ENCODE results near the gene RBM20.
"Not testable (repeated sequence)": the region's sequence is repeated elsewhere in the genome, so short reads cannot be mapped to it uniquely, and the experiment has no call there.

RBM20 gene

DNA sequence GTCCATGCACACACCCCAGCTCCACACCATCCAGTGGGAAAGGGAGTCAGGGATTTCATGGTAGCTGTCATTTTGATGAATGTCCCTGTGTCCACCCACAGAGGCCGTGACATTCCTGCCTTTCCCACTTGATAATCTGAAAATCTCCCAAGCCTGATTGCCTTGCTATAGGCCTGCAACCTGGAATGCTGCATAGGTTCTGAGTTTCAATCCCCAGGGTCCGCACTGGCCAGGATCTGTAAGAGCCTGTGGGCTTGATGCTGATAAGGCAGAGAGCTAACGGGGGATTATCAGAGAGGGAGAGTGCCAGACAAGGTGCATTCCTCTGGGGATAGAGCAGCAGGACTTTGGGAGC lies 57.5 kb downstream of the RBM20 start:
- no peak for TF ChIP-seq RARB (CRISPR knock-in tag; IDR thresholded peaks at IDR 0.05)
- TF ChIP-seq, protein P1, sequence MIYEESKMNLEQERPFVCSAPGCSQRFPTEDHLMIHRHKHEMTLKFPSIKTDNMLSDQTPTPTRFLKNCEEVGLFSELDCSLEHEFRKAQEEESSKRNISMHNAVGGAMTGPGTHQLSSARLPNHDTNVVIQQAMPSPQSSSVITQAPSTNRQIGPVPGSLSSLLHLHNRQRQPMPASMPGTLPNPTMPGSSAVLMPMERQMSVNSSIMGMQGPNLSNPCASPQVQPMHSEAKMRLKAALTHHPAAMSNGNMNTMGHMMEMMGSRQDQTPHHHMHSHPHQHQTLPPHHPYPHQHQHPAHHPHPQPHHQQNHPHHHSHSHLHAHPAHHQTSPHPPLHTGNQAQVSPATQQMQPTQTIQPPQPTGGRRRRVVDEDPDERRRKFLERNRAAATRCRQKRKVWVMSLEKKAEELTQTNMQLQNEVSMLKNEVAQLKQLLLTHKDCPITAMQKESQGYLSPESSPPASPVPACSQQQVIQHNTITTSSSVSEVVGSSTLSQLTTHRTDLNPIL (CRISPR knock-in tag; IDR thresholded peaks at IDR 0.05; ENCODE audit: low read depth): no peak
- TF ChIP-seq, protein P2, sequence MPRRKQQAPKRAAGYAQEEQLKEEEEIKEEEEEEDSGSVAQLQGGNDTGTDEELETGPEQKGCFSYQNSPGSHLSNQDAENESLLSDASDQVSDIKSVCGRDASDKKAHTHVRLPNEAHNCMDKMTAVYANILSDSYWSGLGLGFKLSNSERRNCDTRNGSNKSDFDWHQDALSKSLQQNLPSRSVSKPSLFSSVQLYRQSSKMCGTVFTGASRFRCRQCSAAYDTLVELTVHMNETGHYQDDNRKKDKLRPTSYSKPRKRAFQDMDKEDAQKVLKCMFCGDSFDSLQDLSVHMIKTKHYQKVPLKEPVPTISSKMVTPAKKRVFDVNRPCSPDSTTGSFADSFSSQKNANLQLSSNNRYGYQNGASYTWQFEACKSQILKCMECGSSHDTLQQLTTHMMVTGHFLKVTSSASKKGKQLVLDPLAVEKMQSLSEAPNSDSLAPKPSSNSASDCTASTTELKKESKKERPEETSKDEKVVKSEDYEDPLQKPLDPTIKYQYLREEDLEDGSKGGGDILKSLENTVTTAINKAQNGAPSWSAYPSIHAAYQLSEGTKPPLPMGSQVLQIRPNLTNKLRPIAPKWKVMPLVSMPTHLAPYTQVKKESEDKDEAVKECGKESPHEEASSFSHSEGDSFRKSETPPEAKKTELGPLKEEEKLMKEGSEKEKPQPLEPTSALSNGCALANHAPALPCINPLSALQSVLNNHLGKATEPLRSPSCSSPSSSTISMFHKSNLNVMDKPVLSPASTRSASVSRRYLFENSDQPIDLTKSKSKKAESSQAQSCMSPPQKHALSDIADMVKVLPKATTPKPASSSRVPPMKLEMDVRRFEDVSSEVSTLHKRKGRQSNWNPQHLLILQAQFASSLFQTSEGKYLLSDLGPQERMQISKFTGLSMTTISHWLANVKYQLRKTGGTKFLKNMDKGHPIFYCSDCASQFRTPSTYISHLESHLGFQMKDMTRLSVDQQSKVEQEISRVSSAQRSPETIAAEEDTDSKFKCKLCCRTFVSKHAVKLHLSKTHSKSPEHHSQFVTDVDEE (CRISPR knock-in tag; IDR thresholded peaks at IDR 0.05): no peak
- TF ChIP-seq OSR1 (CRISPR knock-in tag; IDR thresholded peaks at IDR 0.05): no peak
- no peak for TF ChIP-seq BACH2 (CRISPR knock-in tag; IDR thresholded peaks at IDR 0.05; ENCODE audit: borderline replicate concordance)

DNA sequence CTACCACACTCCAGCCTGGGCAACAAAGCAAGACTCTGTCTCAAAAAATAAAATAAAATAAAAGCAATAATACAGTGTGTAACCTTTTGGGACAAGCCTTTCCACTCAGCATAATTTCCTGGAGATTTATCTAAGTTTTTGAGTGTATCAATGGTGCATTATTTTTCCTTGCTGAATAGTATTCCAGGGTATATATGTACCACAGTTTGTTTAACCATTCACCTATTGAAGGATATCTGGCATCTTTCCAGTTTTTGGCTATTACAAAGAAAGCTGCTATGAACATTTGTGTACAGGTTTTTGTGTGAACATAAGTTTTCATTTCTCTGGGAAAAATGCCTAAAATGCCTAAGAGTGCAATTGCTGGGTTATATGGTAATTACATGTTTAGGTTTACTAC lies 59.9 kb downstream of the RBM20 start:
- ATAC-seq: no peak
- TF ChIP-seq OSR1 (CRISPR knock-in tag; IDR thresholded peaks at IDR 0.05): no peak
- no peak for TF ChIP-seq PPARA (CRISPR knock-in tag; IDR thresholded peaks at IDR 0.05; ENCODE audit: borderline replicate concordance)
- TF ChIP-seq ZNF8 (CRISPR knock-in tag; IDR thresholded peaks at IDR 0.05): peak; percentile 99

More for the DNA sequence above, 57.5 kb downstream of the RBM20 start:
- ATAC-seq: no peak; the same call in 2 of the 3 replicates

DNA sequence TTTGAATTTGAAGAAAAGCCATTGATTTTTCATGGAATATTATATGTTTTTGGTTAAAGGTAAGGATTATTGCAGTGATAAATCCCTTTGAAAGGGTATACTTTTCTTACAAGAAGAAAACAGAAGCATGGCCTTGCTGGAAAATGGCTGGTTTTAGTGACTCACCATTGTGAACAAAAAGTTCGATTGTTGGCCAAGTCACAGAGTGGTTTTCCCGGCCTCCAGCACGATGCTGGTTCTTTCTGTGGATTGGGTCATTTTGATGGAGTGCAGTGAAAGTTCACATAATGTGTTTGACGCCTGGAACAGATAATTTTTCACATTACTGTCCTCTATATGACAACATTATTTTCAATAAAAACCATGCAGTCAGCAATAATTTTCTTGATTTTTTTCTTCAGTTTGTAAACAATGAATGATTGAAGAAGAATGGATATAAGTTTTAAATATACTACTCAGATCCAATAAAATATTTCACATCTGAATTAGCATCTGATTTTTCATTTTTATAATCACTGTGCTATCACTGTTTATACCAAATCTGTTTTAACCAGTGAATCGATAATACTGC lies 60.9 kb downstream of the RBM20 start:
- no peak for TF ChIP-seq ZNF565 (CRISPR knock-in tag; conservative IDR thresholded peaks at IDR 0.05; ENCODE audit: low read depth)
- no peak for TF ChIP-seq ESRRG (CRISPR knock-in tag; IDR thresholded peaks at IDR 0.05)
- no peak for TF ChIP-seq RARB (CRISPR knock-in tag; IDR thresholded peaks at IDR 0.05)
- TF ChIP-seq OSR1 (CRISPR knock-in tag; IDR thresholded peaks at IDR 0.05): no peak
- TF ChIP-seq, protein P3, sequence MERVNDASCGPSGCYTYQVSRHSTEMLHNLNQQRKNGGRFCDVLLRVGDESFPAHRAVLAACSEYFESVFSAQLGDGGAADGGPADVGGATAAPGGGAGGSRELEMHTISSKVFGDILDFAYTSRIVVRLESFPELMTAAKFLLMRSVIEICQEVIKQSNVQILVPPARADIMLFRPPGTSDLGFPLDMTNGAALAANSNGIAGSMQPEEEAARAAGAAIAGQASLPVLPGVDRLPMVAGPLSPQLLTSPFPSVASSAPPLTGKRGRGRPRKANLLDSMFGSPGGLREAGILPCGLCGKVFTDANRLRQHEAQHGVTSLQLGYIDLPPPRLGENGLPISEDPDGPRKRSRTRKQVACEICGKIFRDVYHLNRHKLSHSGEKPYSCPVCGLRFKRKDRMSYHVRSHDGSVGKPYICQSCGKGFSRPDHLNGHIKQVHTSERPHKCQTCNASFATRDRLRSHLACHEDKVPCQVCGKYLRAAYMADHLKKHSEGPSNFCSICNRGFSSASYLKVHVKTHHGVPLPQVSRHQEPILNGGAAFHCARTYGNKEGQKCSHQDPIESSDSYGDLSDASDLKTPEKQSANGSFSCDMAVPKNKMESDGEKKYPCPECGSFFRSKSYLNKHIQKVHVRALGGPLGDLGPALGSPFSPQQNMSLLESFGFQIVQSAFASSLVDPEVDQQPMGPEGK (CRISPR knock-in tag; IDR thresholded peaks at IDR 0.05; ENCODE audit: borderline replicate concordance): no peak
- TF ChIP-seq ZNF8 (CRISPR knock-in tag; IDR thresholded peaks at IDR 0.05): no peak
- no peak for TF ChIP-seq ZNF70 (CRISPR knock-in tag; IDR thresholded peaks at IDR 0.05)
- TF ChIP-seq, protein P1 (CRISPR knock-in tag; IDR thresholded peaks at IDR 0.05; ENCODE audit: low read depth): no peak
- TF ChIP-seq TOX (CRISPR knock-in tag; IDR thresholded peaks at IDR 0.05; ENCODE audit: borderline replicate concordance): no peak
- TF ChIP-seq, protein P4, sequence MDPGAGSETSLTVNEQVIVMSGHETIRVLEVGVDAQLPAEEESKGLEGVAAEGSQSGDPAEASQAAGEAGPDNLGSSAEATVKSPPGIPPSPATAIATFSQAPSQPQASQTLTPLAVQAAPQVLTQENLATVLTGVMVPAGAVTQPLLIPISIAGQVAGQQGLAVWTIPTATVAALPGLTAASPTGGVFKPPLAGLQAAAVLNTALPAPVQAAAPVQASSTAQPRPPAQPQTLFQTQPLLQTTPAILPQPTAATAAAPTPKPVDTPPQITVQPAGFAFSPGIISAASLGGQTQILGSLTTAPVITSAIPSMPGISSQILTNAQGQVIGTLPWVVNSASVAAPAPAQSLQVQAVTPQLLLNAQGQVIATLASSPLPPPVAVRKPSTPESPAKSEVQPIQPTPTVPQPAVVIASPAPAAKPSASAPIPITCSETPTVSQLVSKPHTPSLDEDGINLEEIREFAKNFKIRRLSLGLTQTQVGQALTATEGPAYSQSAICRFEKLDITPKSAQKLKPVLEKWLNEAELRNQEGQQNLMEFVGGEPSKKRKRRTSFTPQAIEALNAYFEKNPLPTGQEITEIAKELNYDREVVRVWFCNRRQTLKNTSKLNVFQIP (CRISPR knock-in tag; IDR thresholded peaks at IDR 0.05; ENCODE audit: borderline replicate concordance, low read depth): no peak
- TF ChIP-seq PPARA (CRISPR knock-in tag; IDR thresholded peaks at IDR 0.05; ENCODE audit: borderline replicate concordance): no peak
- no peak for TF ChIP-seq GLIS3 (CRISPR knock-in tag; IDR thresholded peaks at IDR 0.05)
- ATAC-seq: no peak

DNA sequence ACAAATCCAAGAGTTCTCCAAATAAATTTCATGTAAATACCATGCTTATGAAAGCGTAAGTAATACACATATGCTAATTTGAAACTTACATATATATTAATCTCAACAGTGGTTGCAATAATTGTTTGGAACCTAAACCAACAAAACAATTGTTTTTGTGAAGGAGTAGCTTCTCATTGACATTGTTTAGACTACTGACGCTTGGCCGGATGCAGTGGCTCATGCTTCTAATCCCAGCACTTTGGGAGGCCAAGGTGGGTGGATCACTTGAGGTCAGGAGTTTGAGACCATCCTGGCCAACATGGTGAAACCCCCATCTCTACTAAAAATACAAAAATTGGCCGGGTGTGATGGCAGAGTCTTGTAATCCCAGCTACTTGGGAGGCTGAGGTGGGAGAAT lies 61.5 kb downstream of the RBM20 start:
- not testable (repeated sequence) for ATAC-seq

DNA sequence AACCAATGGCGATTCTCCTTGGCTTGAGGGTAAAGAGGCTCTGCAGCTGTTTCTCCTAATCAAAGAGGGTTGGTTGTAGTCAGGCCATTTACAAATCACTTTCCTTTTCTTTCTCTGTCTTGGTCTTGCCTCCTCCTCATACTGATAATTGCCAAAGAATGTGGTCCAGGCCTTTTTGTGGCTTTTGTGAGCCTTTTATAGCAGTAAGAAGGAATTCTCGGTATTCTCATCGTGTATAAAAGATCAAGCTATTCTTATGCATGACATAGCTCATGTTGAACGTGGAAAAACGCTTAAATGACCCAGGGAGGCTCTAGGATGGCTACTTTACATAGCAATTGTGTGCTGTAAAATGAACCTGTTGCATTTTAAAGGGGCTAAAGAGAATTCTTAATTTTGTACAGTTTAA lies 62.6 kb downstream of the RBM20 start:
- peak; percentile 75 for TF ChIP-seq ISL1 (CRISPR knock-in tag; IDR thresholded peaks at IDR 0.05)
- TF ChIP-seq ZFP30 (CRISPR knock-in tag; IDR thresholded peaks at IDR 0.05): no peak

More for the DNA sequence above, 62.6 kb downstream of the RBM20 start:
- ATAC-seq: peak; percentile 97

Measured in SK-N-SH treated with all-trans-retinoic acid at 6 μM for 48 hours (cell line).